GM18907 (cell line): ENCODE results near the gene MILR1.
"Not testable (repeated sequence)": the region's sequence is repeated elsewhere in the genome, so short reads cannot be mapped to it uniquely, and the experiment has no call there.

Experiments used
- ATAC-seq: cut with Tn5 transposase; IDR thresholded peaks from one replicate; pipeline ENCODE4 v1.9.1; 2021; ENCODE audit warnings: mild to moderate bottlenecking, moderate library complexity; ENCODE audit not compliant: unreplicated experiment

MILR1 gene, protein sequence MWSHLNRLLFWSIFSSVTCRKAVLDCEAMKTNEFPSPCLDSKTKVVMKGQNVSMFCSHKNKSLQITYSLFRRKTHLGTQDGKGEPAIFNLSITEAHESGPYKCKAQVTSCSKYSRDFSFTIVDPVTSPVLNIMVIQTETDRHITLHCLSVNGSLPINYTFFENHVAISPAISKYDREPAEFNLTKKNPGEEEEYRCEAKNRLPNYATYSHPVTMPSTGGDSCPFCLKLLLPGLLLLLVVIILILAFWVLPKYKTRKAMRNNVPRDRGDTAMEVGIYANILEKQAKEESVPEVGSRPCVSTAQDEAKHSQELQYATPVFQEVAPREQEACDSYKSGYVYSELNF

GRCh38 chr17:64448665-64449512 is at the start of gene MILR1:
TSS of gene MILR1 (plus strand) at chr17:64449115. CDS start at chr17:64449169, 54 bp downstream.
- ATAC-seq: peak; percentile 74

GRCh38 chr17:64399767-64400156 is 49.2 kb upstream of the MILR1 start:
- no peak for ATAC-seq

DNA sequence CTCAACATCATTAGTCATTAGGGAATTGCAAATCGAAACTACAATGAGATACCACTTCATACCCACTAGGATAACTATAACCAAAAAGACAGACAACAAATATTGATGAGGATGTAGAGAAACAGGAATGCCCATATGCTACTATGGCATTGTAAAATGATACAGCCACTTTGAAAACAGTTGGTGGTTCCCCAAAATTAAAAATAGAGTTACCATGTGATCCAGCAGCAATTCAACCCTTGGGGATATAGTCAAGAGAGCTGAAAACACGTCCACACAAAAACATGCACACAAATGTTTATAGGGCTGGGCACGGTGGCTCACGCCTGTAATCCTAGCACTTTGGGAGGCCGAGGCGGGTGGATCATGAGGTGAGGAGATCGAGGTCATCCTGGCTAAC is 48.3 kb upstream of the MILR1 start:
- no peak for ATAC-seq

- ATAC-seq: no peak
These were observed 47.6 kb upstream of the MILR1 start for GRCh38 chr17:64401244-64401860.

GRCh38 chr17:64401941-64402340 is 47.0 kb upstream of the MILR1 start:
- ATAC-seq: no peak

DNA sequence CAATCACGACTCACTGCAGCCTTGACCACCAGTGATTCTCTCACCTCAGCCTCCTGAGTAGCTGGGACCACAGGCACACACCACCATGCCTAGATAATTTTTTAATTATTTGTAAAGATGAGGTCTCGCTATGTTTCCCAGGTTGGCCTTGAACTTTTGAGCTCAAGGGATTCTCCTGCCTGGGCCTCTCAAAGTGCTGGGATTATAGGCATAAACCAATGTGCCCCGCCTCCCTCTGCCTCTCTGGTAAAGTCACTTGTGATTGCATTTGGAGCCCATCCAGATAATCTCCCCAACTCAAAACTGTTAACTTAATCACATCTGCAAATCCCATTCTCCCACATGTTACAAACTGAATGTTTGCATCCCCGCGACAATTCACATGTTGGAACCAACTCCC is 46.4 kb upstream of the MILR1 start:
- no peak for ATAC-seq

DNA sequence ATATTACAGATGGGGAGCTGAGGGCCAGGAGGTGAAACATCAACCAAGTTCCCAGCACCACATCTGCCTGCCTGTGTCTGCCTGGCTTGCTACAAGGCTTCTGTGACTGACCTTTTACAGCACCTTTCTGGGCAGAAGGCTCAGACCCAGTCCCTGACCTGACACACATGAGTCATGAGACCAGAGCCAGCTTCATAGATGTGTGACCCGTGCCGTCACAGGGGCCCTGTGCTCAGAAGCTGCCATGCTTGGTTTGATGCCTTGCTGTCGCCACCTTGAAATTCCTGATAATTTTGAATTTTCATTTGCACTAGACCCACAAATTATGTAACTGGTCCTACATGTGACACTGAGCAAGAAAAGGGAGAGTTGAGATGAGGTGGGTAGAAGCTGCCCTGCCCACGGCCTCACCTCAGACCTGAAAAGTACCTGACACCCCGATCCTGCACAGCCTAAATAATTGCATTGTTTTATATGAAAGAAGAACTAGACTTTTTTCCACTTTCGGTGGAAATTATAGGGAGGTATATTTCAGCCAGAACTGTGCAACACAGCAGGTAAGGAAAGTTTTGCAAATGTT is 44.9 kb upstream of the MILR1 start:
- no peak for ATAC-seq

DNA sequence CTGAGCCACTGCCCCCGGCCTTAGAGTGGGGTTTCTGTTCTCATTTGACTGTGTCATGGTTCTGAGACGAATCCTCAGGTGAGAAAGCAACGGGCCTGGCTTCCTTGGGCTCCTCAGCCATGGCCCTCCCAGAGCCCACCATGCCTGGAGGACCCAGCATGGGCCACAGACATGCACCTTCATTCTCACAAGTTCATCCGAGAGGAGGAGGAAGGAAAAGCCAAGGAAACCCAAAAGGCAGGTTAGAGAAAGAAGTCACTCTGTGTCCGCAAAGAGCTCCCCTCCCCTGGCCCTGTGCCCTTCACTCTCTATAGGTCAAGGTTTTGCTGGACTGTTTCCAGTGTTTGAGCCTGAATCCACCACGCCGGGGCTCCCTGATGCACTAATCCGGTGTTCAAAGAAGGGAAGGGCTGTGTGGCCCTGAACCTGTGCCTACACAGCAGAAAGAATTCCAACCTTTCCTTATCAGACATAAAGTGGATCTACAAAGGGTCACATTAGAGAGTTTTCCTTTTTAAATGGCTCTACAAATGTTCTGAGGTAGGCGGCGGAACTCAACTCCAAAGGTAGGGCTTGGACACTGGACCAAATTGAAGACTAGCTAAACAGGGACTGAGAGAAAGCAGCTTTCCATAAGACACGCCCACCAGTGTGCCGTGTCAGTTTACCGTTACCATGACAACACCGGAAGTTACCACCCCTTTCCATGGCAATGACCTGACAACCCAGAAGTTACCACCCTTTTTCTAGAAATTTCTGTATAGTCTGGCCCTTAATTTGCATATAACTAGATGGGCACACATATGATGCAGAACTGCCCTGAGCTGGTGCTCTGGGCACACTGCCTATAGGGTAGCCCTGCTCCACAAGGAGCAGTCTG is 42.4 kb upstream of the MILR1 start:
- no peak for ATAC-seq

GRCh38 chr17:64410750-64411490 is 38.0 kb upstream of the MILR1 start:
- no peak for ATAC-seq

DNA sequence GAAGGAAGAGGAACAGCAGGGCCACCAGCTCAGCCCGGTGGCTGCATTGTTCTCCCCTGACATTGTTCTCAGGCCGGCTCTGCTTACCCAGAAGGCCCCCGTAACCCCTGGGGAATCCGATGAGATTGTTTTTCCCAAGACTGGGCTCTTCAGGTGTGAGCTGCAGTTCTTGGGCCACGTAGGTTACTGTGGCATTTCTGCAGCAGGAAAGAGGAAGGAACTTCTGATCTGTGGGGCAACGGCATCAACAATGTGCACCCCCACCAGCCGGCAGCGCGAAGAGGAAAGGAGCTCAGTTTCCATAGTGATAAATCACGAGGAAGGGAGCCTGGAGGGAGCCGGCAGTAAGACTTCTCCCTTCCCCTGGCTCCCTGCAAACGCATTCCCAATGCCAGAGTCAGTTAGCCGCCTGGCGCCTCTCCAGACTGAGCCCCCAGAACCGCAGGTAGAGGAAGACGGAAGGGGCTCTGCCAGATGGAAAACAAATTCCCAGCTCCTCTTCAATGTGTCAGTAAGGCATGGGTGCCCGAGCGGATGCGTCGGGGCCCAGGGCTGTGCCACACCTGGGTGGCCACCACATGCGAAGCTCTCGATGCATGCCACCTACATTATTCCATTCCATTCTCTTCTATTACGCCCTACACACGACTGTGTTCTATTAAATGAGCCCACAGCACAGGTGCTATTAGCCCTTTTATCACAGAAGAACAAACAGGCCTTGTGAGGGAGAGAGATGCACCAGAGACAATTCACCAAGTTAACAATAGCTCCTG is 36.7 kb upstream of the MILR1 start:
- ATAC-seq: no peak

- ATAC-seq: no peak
These were observed 36.0 kb upstream of the MILR1 start for GRCh38 chr17:64412944-64413381.

DNA sequence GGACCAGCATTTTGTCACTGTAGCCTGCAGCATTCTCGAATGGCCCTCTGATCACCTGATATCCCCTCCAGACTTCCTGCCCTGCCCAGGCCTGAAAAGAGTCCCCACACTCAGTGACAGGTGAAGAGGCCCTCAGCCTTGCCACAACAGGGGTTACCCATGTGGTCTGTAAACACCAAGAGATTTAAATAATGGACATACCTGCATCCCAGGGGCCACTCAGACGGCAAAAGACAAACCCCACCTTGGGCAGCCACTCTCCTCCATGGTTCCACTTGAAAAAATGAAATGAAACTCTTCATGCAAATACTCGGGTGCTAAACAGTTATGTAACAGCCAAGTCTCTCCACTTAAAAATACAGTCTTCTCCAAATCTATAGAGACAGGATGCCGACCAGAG is 35.4 kb upstream of the MILR1 start:
- no peak for ATAC-seq

- no peak for ATAC-seq
These were observed 30.2 kb upstream of the MILR1 start for GRCh38 chr17:64418506-64419339.

DNA sequence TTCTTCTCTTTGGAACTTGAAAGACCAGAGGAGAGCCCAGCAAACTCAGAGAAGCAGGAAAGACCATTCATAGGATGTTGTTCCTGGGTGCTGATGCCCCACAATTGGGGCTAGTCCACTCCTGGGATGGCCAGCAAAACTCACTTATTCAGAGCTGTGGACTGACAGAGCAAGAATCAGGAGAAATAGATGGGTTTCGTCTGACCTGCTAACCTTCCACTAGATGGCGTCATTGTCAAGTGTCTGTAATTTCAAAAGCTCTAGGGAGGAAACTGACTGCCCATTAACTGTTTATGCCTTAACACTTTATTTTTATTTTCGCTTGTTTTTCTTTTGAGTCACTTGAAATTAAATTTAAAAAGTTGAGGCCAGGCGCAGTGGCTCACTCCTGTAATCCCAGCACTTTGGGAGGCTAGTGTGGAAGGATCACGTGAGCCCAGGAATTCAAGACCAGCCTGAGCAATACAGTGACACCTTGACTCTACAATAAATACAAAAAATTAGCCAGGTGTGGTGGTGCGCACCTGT is 28.7 kb upstream of the MILR1 start:
- ATAC-seq: no peak

GRCh38 chr17:64422121-64422520 is 26.8 kb upstream of the MILR1 start:
- ATAC-seq: not testable (repeated sequence)

DNA sequence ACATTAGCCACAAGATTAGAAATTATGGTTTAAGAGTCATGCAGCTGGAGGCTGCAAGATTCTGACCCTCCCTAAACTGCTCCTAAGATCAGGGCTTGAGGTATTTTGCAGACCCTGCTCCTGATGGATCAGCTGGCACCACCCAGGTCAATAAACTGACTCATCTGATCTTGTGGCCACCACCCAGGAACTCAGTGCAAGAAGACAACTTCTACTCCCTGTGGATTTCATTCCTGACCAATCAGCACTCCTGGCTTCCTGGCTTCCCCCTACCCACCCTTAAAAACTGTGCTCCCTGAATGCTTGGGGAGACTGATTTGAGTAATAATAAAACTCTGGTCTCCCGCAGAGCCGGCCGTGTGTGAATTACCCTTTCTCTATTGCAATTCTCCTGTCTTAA is 25.0 kb upstream of the MILR1 start:
- ATAC-seq: no peak

- no peak for ATAC-seq
These were observed 24.5 kb upstream of the MILR1 start for GRCh38 chr17:64424324-64424849.

DNA sequence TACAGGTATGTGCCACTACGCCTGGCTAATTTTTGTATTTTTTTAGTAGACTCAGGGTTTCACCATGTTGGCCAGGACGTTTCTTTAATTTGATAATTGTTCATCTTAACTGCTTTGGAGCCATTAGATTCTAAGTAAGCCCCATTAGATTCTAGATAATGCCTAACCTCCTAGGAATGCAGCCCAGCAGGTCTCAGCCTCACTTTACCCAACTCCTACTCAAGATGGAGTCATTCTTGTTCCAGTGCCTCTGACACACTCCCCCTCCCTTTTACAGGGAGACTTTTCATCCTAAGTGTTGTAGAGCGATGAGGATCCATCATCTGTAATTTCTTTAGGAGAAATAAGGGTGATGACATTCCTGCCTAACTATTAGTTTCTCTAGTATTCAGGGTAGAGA is 23.7 kb upstream of the MILR1 start:
- ATAC-seq: no peak
